ENCODE data around the gene MMP15.

DNA sequence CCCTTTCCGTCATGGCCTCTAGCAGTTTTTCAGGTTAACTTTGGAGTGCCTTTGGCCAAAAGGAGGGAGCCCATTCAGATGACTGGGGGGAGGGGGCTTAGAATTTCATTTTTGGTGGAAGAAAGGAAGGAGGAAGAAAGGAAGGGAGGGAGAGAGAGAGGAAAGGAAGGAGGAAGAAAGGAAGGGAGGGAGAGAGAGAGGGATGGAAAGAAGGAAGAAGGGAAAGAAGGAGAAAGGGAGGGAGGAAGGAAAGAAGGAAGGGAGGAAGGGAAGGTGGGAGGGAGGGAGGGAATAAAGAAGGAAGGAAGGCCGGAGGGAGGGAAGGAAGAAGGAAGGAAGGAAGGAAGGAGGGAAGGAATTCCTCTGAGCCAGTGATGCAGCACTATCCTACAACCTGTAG is 25.7 kb downstream of the MMP15 start:
- TF ChIP-seq, protein P1, sequence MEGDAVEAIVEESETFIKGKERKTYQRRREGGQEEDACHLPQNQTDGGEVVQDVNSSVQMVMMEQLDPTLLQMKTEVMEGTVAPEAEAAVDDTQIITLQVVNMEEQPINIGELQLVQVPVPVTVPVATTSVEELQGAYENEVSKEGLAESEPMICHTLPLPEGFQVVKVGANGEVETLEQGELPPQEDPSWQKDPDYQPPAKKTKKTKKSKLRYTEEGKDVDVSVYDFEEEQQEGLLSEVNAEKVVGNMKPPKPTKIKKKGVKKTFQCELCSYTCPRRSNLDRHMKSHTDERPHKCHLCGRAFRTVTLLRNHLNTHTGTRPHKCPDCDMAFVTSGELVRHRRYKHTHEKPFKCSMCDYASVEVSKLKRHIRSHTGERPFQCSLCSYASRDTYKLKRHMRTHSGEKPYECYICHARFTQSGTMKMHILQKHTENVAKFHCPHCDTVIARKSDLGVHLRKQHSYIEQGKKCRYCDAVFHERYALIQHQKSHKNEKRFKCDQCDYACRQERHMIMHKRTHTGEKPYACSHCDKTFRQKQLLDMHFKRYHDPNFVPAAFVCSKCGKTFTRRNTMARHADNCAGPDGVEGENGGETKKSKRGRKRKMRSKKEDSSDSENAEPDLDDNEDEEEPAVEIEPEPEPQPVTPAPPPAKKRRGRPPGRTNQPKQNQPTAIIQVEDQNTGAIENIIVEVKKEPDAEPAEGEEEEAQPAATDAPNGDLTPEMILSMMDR (IDR thresholded peaks at IDR 0.05): no peak
- no peak for TF ChIP-seq POLR2A (IDR thresholded peaks at IDR 0.05)
